ENCODE measurements around the gene FYB1.
"Not testable (repeated sequence)": the region's sequence is repeated elsewhere in the genome, so short reads cannot be mapped to it uniquely, and the experiment has no call there.

FYB1 gene

GRCh38 chr5:39226558-39226957 is 7.2 kb upstream of the FYB1 start:
- no peak for DNase-seq

- DNase-seq, result no peak
Observed at GRCh38 chr5:39226100-39226451, 6.7 kb upstream of the FYB1 start.

GRCh38 chr5:39225405-39226099 is 6.2 kb upstream of the FYB1 start:
- no peak for DNase-seq

- no peak for DNase-seq
Observed at GRCh38 chr5:39224196-39224761, 4.9 kb upstream of the FYB1 start.

GRCh38 chr5:39223565-39224156 is 4.3 kb upstream of the FYB1 start:
- DNase-seq, result no peak

GRCh38 chr5:39221671-39222070 is 2.3 kb upstream of the FYB1 start:
- DNase-seq, result not testable (repeated sequence)

GRCh38 chr5:39220280-39221030 is 1.1 kb upstream of the FYB1 start:
- no peak for DNase-seq

GRCh38 chr5:39218482-39219402 is 621 bp downstream of the FYB1 start:
- peak; percentile 19 for DNase-seq

- DNase-seq, result peak; percentile 77
Observed at GRCh38 chr5:39217365-39218281, 1.7 kb downstream of the FYB1 start.

GRCh38 chr5:39216631-39217030 is 2.7 kb downstream of the FYB1 start:
- no peak for DNase-seq

- DNase-seq, result no peak
Observed at GRCh38 chr5:39215857-39216256, 3.5 kb downstream of the FYB1 start.

GRCh38 chr5:39214912-39215709 is 4.3 kb downstream of the FYB1 start:
- no peak for DNase-seq

GRCh38 chr5:39213447-39214207 is 5.7 kb downstream of the FYB1 start:
- DNase-seq, result no peak

- DNase-seq, result no peak
Observed at GRCh38 chr5:39211773-39212172, 7.6 kb downstream of the FYB1 start.

GRCh38 chr5:39209924-39210323 is 9.4 kb downstream of the FYB1 start:
- no peak for DNase-seq

- DNase-seq, result no peak
Observed at GRCh38 chr5:39208471-39208870, 10.9 kb downstream of the FYB1 start.

GRCh38 chr5:39207345-39208045 is 11.9 kb downstream of the FYB1 start:
- no peak for DNase-seq

GRCh38 chr5:39206630-39207321 is 12.6 kb downstream of the FYB1 start:
- DNase-seq, result no peak

- DNase-seq, result no peak
Observed at GRCh38 chr5:39205550-39205949, 13.8 kb downstream of the FYB1 start.
